Measurements from ENCODE around the gene CBLN3.

Gene CBLN3

DNA sequence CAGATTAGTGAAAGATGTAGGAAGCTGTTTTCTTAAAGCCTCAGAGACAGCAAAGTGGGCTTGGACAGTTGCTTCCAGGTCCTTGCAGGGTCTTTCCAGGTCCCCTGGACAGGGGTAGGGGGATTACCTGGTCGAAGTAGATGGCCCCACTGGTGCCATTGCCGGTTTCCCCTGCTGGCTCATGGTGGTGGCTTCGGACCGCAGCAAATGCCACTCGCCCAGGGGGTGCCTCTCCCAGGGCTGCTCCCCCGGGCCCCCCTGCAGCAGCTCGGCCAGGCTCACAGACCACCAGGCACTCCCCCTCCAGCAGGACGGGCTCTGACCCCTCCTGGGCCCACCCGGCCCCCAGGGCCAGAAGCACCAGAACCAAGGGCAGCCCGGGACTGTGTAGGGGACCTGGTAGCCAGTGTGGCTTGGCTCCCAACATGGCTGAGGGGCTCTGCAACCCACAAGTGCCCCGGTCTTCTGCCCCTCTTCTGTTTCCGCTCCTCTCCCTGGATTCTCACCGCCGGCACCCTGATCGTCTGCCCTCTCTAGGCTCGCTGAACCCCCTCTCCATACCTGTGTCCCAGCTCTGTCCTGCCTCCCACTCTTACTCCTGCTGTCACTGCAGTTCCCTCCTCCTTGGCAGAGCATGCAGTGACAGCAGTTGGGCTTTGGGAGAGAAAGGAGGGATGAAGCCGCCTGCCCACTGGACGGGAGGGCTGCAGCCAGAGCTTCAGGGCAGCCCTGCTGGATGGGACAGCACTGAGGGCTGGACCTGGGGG, 657 bp downstream of the CBLN3 start:
- TF ChIP-seq, protein P1, sequence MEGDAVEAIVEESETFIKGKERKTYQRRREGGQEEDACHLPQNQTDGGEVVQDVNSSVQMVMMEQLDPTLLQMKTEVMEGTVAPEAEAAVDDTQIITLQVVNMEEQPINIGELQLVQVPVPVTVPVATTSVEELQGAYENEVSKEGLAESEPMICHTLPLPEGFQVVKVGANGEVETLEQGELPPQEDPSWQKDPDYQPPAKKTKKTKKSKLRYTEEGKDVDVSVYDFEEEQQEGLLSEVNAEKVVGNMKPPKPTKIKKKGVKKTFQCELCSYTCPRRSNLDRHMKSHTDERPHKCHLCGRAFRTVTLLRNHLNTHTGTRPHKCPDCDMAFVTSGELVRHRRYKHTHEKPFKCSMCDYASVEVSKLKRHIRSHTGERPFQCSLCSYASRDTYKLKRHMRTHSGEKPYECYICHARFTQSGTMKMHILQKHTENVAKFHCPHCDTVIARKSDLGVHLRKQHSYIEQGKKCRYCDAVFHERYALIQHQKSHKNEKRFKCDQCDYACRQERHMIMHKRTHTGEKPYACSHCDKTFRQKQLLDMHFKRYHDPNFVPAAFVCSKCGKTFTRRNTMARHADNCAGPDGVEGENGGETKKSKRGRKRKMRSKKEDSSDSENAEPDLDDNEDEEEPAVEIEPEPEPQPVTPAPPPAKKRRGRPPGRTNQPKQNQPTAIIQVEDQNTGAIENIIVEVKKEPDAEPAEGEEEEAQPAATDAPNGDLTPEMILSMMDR (IDR thresholded peaks at IDR 0.05; ENCODE audit: insufficient read depth, missing control alignments) = no peak
- FAIRE-seq = no peak
- no peak for DNase-seq (ENCODE audit: insufficient read length, low spot score)

- DNase-seq (ENCODE audit: insufficient read length, low spot score) (no peak), FAIRE-seq (no peak)
- TF ChIP-seq, protein P1 (IDR thresholded peaks at IDR 0.05; ENCODE audit: insufficient read depth, missing control alignments) = no peak
Observed at GRCh38 chr14:24427537-24428508, 1.6 kb downstream of the CBLN3 start.

DNA sequence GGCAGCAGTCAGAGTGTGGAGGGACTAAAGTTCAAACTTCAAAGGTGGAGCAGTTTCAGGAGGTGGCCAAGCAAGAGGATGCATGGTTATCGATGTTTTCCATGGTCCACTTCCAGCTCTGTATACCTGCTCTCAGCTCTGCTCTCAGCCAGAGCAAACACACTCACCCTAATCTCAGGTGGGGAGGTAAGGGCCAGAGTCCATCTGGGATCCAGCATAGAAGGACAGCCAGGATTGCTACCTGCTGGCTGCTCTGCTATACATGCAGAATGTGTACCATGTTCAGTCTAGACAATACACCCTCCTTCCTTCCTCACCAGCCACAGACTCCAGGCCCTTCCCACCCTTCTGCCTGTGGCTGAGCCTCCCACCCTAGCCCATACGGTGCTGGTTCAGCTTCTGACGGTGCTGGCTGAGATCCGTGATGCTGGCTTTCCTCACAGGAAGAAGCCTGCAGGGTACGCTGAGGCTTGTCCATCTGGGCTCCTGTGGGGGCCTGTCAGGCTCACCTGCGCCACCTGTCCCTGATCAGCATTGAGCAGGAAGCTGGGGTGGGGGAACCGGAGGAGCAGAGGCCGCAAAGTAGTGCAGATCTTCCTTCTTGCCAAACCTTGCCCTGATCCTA, 2.4 kb downstream of the CBLN3 start:
- TF ChIP-seq, protein P1 (IDR thresholded peaks at IDR 0.05; ENCODE audit: insufficient read depth, missing control alignments) = no peak
- DNase-seq (ENCODE audit: insufficient read length, low spot score) (no peak), FAIRE-seq (no peak)

GRCh38 chr14:24426150-24426911, 3.1 kb downstream of the CBLN3 start:
- FAIRE-seq = no peak
- DNase-seq (ENCODE audit: insufficient read length, low spot score) = no peak

GRCh38 chr14:24425704-24426103, 3.8 kb downstream of the CBLN3 start:
- FAIRE-seq (no peak), DNase-seq (ENCODE audit: insufficient read length, low spot score) (no peak)
- TF ChIP-seq, protein P1 (IDR thresholded peaks at IDR 0.05; ENCODE audit: insufficient read depth, missing control alignments) = no peak

More at GRCh38 chr14:24426150-24426911, 3.1 kb downstream of the CBLN3 start:
- TF ChIP-seq, protein P1 (IDR thresholded peaks at IDR 0.05; ENCODE audit: insufficient read depth, missing control alignments) = no peak

DNA sequence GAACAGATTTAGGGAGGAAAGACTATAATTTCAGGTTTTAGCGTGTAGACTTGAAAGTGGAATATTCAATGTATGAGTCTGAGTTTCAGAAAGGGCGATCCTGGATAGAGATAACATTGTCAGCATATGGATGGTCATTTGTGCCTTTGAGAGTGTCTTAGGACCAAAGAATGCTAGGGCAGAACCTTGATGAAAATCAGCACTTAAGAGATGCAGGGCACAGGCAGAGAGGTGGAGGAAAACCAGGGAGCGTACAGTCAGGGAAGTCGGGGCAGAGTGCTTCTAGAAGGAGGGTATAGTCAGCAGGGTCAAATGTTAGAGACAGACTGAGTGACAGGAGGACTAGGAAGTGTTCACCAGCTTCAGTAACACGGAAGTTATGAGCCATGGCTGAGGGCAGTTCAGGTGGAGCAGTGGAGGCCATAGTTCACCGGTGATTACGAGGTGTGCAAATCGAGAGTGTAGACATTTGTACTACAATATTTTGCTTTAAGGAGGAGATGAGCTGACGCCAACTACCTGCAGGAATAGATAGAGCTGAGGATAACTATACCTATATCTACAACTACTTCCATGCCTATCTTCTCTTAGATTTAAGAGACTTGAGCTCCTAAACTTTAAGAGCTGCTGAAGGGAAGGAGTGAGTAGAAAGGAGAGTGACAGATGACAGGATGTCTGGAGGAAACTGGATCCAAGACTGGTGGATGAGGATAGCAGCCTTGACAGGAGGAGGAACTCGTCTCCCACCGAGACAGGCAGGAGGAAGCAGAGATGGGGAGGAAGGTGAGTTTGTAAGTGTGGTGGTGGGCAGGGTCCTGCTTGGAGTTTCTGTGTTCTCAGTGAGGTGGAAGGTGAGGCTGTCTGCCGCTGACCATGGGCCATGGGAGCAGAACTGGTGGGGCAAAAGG, 6.5 kb downstream of the CBLN3 start:
- TF ChIP-seq, protein P1 (IDR thresholded peaks at IDR 0.05; ENCODE audit: insufficient read depth, missing control alignments) = no peak
- no peak for FAIRE-seq
- no peak for DNase-seq (ENCODE audit: insufficient read length, low spot score)

Measured in D721Med (cell line).